HG02885 (cell line): ENCODE results near the gene SPRR2A.
"Not testable (repeated sequence)": the region's sequence is repeated elsewhere in the genome, so short reads cannot be mapped to it uniquely, and the experiment has no call there.

Source experiments
- ATAC-seq: cut with Tn5 transposase; IDR thresholded peaks from one replicate; pipeline ENCODE4 v1.9.1; 2021; ENCODE audit warnings: mild to moderate bottlenecking; ENCODE audit not compliant: unreplicated experiment, poor library complexity

The SPRR2A gene

DNA sequence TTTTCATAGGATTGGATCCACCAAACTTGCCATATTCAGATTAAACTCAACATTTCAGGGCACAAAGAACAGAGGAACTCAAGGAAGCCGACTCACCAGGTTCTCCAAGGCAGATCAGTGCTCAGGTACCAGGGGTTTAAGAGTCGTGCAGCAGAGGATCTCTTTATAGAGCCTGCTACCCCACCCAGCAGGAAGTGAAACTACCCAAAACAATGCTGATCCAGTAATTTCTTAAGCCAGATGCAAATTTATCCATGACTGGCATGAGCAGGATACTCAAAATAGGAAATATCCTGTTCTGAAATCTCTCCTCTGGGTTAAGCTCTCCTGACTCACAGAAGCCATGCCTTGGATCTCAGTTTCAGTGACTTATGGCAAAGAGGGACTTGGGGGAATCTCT, at the start of gene SPRR2A:
Gene SPRR2A, minus strand, starts transcription at position 138 of the 400 bp plus-strand sequence. CDS start 777 bp downstream, outside the sequence.
- ATAC-seq: no peak

GRCh38 chr1:153100245-153100644, 42.9 kb upstream of the SPRR2A start:
- ATAC-seq: no peak

GRCh38 chr1:153099461-153100045, 42.2 kb upstream of the SPRR2A start:
- ATAC-seq: no peak

GRCh38 chr1:153095764-153096163, 38.5 kb upstream of the SPRR2A start:
- ATAC-seq: no peak

DNA sequence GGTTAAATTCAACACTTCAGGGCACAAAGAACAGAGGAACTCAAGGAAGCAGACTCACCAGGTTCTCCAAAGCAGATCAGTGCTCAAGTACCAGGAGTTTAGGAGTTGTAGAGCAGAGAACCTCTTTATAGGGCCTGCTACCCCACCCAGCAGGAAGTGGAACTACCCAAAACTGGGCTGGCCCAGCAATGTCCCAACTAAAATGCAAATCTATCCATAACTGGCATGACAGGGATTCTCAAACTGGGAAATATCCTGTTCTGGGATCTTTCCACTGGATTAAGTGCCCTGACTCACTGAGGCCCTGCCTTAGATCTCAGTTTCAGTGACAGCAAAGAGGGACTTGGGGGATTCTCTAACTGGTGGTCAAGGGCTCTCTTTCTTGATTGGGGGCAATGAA, 37.1 kb upstream of the SPRR2A start, which contains the start of gene SPRR2E:
Gene SPRR2E, minus strand, starts transcription at position 101 of the 400 bp plus-strand sequence. CDS start 775 bp downstream, outside the sequence.
- ATAC-seq: no peak

GRCh38 chr1:153087652-153088051, 30.3 kb upstream of the SPRR2A start:
- no peak for ATAC-seq

- ATAC-seq: no peak
Observed at GRCh38 chr1:153081736-153082135, 24.4 kb upstream of the SPRR2A start.

DNA sequence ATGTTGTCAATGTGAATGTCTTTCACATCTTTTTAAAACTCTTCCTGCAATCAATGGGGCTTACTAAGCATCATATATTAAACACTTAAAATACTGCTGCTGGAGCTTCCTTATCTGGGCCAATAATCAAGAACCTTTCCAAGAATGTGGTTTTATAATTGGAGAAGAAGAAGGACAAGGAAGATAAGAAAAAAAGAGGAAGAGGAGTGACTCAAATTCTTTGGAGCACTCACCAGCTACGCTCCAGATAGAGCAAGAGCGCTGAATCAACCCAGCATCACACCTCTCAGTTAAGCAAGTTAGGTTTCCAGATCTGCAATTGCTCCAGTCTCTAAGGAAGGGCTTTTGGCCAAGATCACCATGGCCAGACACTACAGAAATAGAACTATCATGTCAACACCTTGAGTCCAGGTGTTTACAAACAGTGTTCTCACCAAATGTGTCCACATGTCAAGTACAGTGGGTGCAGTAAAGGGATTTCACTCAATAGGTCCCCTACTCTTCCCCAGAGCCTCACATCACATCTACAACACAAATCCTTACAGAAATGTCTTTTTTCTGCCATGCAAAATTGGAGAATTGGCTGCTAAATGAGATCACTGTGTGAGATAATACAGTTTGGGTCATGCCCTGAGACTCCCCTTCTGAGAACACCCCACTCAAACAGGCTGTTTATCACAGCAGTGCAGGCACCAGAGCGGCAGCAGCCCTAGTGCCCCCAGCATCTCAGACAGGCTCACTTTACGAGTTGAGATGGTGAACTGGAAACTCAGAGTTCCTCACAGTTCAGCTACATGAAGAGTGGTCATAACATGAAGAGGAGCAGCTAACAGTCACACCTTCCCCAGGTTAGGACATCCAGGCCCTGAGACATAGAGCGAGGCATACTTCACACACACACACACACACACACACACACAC, 15.8 kb upstream of the SPRR2A start:
- ATAC-seq: no peak

GRCh38 chr1:153071511-153071910, 14.2 kb upstream of the SPRR2A start, which contains the start of gene SPRR2B:
Gene SPRR2B, minus strand, starts transcription at chr1:153071611. Its CDS starts 772 bp downstream, at chr1:153070839.
- no peak for ATAC-seq

DNA sequence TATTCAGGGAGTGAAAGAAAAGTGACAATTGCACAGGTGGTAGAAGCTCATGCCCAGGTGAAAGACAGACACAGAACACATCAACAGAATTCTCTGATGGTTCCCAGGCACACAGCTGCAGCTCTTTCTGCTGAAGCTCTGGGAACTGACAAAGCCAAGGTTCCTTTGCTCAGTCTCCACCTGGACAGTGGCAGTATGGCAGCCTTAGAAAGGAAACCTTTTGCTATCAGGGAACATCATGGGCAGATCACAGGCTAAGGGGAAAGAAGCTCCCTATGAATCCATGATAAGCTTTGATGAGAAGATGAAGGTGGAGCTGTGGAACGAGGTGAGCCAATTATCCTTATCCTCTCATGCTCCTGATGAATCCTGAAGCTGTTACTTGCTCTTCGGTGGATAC, 12.9 kb upstream of the SPRR2A start:
- no peak for ATAC-seq

- ATAC-seq: no peak
Observed at GRCh38 chr1:153058826-153059784, 1.8 kb upstream of the SPRR2A start.

DNA sequence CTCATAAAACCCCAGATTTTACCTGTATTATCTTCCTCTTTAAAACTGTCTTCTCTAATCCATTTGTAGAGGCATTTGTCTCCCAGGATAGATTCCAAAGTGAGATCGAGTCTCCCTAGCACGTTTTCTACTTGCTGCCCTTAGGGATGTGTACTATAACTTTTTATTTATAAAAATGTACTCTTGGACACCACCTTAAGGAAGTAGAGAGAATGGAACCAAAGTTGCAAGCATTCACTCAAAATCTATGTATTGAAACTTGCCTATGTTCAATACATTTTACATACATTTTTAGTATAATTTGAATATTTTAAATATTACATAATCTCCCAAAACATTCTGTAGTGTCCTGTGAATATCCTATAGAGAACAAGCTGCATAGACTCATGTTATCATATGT, 842 bp upstream of the SPRR2A start:
- no peak for ATAC-seq

DNA sequence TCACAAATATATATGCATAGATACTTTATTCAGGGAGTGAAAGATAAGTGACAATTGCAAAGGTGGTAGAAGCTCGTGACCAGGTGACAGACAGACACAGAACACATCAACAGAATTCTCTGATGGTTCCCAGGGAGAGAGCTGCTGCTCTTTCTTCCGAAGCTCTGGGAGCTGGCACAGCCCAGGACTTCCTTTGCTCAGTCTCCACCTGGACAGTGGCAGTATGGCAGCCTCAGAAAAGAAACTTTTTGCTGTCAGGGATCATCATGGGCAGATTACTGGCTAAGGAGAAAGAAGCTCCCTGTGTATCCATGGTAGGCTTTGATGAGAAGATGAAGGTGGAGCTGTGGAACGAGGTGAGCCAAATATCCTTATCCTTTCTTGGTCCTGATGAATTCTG, 1.2 kb downstream of the SPRR2A start:
- not testable (repeated sequence) for ATAC-seq

DNA sequence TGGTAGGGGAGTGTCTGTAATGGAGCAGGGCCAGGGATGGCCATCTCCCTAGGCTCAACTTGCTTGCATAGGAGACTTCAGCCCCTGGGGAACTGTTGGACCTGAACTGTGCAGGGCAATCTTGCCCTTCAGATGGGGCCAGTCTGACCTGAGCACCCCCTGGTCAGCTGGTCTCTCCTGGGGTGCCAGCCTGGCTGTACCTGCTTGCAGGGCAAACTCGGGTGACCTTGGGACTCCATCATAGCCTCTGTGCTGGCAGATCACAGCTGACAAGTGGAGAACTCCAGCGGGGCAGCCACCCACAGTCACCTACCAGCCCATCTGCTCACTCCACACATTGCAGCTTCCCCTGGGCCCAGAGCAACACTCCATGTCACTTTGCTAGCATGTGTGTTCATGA, 8.1 kb downstream of the SPRR2A start:
- ATAC-seq: no peak

GRCh38 chr1:153040950-153041631, 16.2 kb downstream of the SPRR2A start, which contains the start of gene SPRR2D:
Gene SPRR2D, minus strand, starts transcription at chr1:153041120. Its CDS starts 774 bp downstream, at chr1:153040346.
- ATAC-seq: no peak

DNA sequence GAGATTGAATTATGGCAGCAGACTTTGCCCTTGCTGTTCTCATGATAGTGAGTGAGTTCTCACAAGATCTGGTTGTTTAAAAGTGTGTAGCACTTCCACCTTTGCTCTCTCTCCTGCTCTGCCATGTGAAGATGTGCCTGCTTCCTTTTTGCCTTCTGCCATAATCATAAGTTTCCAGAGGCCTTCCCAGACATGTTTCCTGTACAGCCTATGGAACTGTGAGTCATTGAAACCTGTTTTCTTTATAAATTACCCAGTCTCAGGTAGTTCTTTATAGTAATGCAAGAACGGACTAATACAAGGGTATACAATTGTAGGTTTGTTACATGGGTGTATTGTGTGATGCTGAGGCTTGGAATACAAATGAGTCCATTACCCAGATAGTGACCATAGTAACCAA, 22.1 kb downstream of the SPRR2A start:
- no peak for ATAC-seq

DNA sequence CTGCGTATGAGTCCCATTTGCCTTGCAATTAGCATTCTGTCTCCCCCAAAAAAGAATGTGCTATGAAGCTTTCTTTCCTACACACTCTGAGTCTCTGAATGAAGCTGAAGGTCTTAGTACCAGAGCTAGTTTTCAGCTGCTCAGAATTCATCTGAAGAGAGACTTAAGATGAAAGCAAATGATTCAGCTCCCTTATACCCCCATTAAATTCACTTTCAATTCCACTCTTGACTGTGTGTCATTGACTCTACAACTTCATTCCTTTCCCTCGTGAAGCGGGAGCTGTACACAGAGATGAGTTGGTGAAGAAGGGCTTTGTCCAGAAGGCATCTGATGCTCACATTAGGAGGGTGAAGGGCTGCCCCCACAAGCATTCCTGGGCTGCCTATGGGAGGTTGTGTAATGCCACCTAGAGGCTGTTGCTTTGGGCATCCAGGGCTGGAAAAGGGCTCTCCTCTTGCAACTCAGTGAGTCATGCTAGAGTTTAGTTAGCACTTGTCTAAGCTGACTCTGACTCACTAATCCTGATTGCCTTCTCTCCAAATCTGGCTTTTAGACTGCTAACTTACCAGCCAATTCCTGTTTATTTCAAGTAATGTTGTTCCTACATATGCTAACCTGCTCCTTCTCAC, 24.5 kb downstream of the SPRR2A start:
- ATAC-seq: no peak

- ATAC-seq: no peak
Observed at GRCh38 chr1:153032073-153032472, 25.2 kb downstream of the SPRR2A start.

DNA sequence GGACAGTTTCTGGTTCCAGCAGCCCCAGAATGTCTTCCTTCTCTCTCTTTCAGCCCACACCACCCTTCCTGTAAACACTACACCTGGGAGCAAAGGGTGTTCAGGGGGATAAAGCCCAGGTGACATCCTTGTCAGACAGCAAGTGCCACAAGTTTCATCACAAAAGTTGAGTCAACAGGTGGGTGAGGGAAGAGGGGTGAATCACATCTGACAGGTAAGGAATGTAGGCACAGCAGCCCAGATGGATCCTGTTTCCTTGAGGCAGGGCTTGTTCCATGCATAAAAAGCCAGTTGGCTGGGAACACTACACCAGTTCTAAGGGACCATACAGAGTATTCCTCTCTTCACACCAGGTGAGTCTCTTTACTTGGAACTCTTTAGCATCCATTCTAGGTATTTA, 26.4 kb downstream of the SPRR2A start, which contains the start of gene SPRR1B:
Gene SPRR1B, plus strand, starts transcription at position 309 of the 400 bp plus-strand sequence. CDS start 1,143 bp downstream, outside the sequence.
- no peak for ATAC-seq
